Measurements from ENCODE around the gene OR6B2.

OR6B2 gene

DNA sequence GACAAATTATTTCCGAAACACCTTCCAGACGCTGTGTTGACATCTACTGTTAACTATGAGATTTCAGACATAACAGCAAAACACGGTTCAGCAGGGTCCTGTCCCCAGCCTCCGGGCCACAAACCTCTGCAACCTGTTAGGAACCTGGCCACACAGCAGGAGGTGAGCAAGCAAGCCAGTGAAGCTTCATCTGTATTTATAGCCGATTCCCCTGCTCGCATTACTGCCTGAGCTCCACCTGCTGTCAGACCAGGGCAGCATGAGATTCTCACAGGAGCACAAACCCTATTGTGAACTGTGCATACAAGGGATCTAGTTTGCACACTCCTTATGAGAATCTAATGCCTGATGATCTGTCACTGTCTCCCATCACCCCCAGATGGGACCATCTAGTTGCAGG is 36.1 kb downstream of the OR6B2 start:
- Histone ChIP-seq H3K36me3 (ENCODE audit: insufficient read depth, low read length) (peaks cover 22% of the 10 kb centered on the region; the same call in 1 of the 2 replicates), H3K9ac (ENCODE audit: low read depth, low read length, poor library complexity, severe bottlenecking) (no peak overlapping the region), H3F3A (ENCODE audit: low read depth) (no peaks in the 10 kb centered on the region), H3K9me3 (ENCODE audit: insufficient read depth, low read depth, low read length) (no peaks in the 10 kb centered on the region), H3K27me3 (ENCODE audit: insufficient read depth, low read length, poor library complexity, severe bottlenecking) (no peaks in the 10 kb centered on the region), H3K9me2 (replicated peaks; ENCODE audit: low read depth, low read length) (no peaks in the 10 kb centered on the region), H4K20me1 (ENCODE audit: insufficient read depth, low read length, poor library complexity, severe bottlenecking) (no peaks in the 10 kb centered on the region), H3K4me2 (ENCODE audit: low read depth, low read length, poor library complexity, severe bottlenecking) (no peak overlapping the region), H3K79me2 (ENCODE audit: insufficient read depth, low read length) (no peaks in the 10 kb centered on the region), H3K4me3 (ENCODE audit: low read length, poor library complexity, severe bottlenecking) (no peak overlapping the region), H3K4me1 (ENCODE audit: insufficient read depth, low read length, poor library complexity, severe bottlenecking) (no peaks in the 10 kb centered on the region), H2AFZ (ENCODE audit: low read length) (no peak overlapping the region)
- TF ChIP-seq EZH2phosphoT487 (IDR thresholded peaks at IDR 0.05; ENCODE audit: borderline replicate concordance) (no peak), CTCF (conservative IDR thresholded peaks at IDR 0.05; ENCODE audit: low read length) (no peak)

GRCh38 chr2:239993291-239993690 is 36.9 kb downstream of the OR6B2 start:
- Histone ChIP-seq H3K9ac (ENCODE audit: low read depth, low read length, poor library complexity, severe bottlenecking) (no peak overlapping the region), H3K27me3 (ENCODE audit: insufficient read depth, low read length, poor library complexity, severe bottlenecking) (no peaks in the 10 kb centered on the region), H3K4me3 (ENCODE audit: low read length, poor library complexity, severe bottlenecking) (no peak overlapping the region), H3K4me1 (ENCODE audit: insufficient read depth, low read length, poor library complexity, severe bottlenecking) (no peaks in the 10 kb centered on the region), H2AFZ (ENCODE audit: low read length) (no peak overlapping the region), H3K79me2 (ENCODE audit: insufficient read depth, low read length) (no peaks in the 10 kb centered on the region), H3K9me2 (replicated peaks; ENCODE audit: low read depth, low read length) (no peaks in the 10 kb centered on the region), H3K4me2 (ENCODE audit: low read depth, low read length, poor library complexity, severe bottlenecking) (no peak overlapping the region), H4K20me1 (ENCODE audit: insufficient read depth, low read length, poor library complexity, severe bottlenecking) (no peaks in the 10 kb centered on the region), H3K36me3 (ENCODE audit: insufficient read depth, low read length) (peaks cover 20% of the 10 kb centered on the region; the same call in 1 of the 2 replicates), H3K9me3 (ENCODE audit: insufficient read depth, low read depth, low read length) (no peaks in the 10 kb centered on the region), H3F3A (ENCODE audit: low read depth) (no peaks in the 10 kb centered on the region)
- TF ChIP-seq CTCF (conservative IDR thresholded peaks at IDR 0.05; ENCODE audit: low read length) (no peak), EZH2phosphoT487 (IDR thresholded peaks at IDR 0.05; ENCODE audit: borderline replicate concordance) (no peak)

DNA sequence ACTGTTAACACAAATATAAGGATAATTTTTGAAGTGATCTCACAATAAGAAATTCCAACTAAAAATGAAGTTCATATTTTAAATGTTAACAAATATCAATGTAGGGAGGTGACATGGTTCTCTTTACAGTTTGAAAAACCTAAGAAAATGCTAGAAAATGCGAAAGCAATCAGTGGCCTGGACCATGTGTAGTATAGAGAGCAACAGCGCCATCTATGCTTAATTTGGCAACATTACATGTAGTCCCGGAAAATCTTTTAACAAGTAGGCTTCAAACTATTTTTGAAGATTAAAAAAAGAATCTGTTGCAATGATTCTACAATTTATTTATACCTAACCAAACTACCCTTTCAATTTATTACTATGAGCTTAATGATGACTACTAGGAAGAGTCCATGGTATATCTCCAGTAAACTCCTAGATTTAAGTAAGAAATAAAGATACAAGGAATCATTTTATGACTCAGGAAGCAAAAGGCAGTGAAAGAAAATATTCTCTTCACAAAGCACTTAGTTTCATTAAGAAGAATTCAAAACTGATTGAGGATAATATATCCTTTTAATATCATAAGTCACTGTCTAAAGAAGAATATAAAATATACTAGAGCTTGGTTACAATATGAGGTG is 38.4 kb downstream of the OR6B2 start:
- peak; percentile 93 for TF ChIP-seq CTCF (conservative IDR thresholded peaks at IDR 0.05; ENCODE audit: low read length)
- TF ChIP-seq EZH2phosphoT487 (IDR thresholded peaks at IDR 0.05; ENCODE audit: borderline replicate concordance) = no peak
- Histone ChIP-seq H3K9ac (ENCODE audit: low read depth, low read length, poor library complexity, severe bottlenecking) (no peak overlapping the region), H2AFZ (ENCODE audit: low read length) (no peak overlapping the region), H3K36me3 (ENCODE audit: insufficient read depth, low read length) (peaks cover 35% of the 10 kb centered on the region; the same call in 1 of the 2 replicates), H3K4me3 (ENCODE audit: low read length, poor library complexity, severe bottlenecking) (no peak overlapping the region), H3K9me3 (ENCODE audit: insufficient read depth, low read depth, low read length) (no peaks in the 10 kb centered on the region), H4K20me1 (ENCODE audit: insufficient read depth, low read length, poor library complexity, severe bottlenecking) (no peaks in the 10 kb centered on the region), H3K27me3 (ENCODE audit: insufficient read depth, low read length, poor library complexity, severe bottlenecking) (no peaks in the 10 kb centered on the region), H3K4me1 (ENCODE audit: insufficient read depth, low read length, poor library complexity, severe bottlenecking) (no peaks in the 10 kb centered on the region), H3K79me2 (ENCODE audit: insufficient read depth, low read length) (no peaks in the 10 kb centered on the region), H3F3A (ENCODE audit: low read depth) (no peaks in the 10 kb centered on the region), H3K9me2 (replicated peaks; ENCODE audit: low read depth, low read length) (no peaks in the 10 kb centered on the region), H3K4me2 (ENCODE audit: low read depth, low read length, poor library complexity, severe bottlenecking) (no peak overlapping the region)
